ENCODE results near the gene IGFL2.
"Not testable (repeated sequence)": the region's sequence is repeated elsewhere in the genome, so short reads cannot be mapped to it uniquely, and the experiment has no call there.

The IGFL2 gene

DNA sequence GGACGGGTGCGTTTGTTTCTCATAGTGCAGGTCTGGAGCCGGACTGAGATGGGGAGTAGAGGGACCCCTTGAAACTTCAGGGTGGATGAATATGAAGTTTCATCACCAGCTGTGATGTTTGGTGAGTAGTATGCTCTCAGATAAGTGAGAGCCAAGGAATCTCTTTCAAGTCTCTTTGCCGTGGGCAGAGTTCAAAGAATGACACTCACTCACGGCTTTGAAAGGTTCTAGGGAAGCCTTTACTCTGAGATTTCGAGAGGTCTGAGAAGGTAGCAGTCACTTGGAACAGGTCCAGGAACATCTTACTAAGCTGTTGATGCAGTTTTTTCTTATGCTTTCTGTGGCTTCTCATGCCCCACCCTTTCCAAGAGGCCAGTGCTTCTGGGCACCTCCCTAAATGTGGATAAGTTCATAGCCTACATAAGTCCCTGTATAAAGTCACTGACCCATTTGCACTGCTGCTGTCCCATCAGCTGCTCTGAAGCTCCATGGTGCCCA is at the start of gene IGFL2:
Gene IGFL2 (plus strand): TSS at position 448 of the 498 bp plus-strand sequence. CDS start 41 bp downstream, at position 489.
- no peak for DNase-seq (ENCODE audit: low read depth in 2 of 2)

- DNase-seq (ENCODE audit: low read depth in 2 of 2): no peak
Observed at GRCh38 chr19:46100344-46100743, 47.7 kb upstream of the IGFL2 start.

- DNase-seq (ENCODE audit: low read depth in 2 of 2): no peak
Observed at GRCh38 chr19:46101293-46101692, 46.7 kb upstream of the IGFL2 start.

- not testable (repeated sequence) for DNase-seq (ENCODE audit: low read depth in 2 of 2)
Observed at GRCh38 chr19:46102333-46102732, 45.7 kb upstream of the IGFL2 start.

GRCh38 chr19:46107371-46107770 is 40.7 kb upstream of the IGFL2 start:
- DNase-seq (ENCODE audit: low read depth in 2 of 2): no peak

GRCh38 chr19:46109876-46110275 is 38.2 kb upstream of the IGFL2 start:
- no peak for DNase-seq (ENCODE audit: low read depth in 2 of 2)

DNA sequence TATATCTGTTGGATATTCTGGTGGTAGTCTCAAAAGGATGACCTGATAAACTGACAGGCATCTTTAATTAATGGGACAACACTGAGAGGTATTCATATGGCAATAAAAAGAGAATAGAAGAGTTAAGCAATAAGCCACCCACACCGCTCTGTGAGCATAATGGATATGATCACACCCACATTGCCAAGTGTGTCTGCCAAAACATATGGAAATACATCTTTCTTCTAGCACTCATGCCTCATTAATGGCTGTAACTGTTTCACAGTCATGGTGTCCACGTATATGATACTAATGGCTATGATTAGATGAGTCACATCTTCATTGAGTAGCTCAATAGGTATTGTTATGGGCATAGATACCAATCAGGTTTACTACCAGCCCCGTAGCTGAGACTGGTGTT is 36.7 kb upstream of the IGFL2 start:
- no peak for DNase-seq (ENCODE audit: low read depth in 2 of 2)

GRCh38 chr19:46112527-46112926 is 35.5 kb upstream of the IGFL2 start:
- DNase-seq (ENCODE audit: low read depth in 2 of 2): no peak

DNA sequence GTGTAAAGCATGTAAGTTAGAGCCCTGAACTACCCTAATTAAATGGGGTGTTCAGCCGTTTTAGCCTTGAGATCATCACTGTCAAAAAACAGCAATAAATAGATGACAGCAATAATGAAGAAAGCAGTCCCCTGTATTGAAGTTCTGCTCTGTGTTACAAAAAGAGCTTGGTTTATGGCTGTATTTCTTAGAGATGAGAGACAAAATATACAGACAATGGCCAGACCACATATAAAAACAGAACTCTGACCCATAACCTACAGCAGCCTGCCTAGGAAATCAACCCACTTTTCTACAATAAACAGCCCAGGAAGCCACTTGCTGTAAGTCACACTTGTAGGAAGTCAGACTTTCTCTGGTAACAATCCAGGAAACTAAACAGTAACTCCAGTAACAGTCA is 34.3 kb upstream of the IGFL2 start:
- no peak for DNase-seq (ENCODE audit: low read depth in 2 of 2)

DNA sequence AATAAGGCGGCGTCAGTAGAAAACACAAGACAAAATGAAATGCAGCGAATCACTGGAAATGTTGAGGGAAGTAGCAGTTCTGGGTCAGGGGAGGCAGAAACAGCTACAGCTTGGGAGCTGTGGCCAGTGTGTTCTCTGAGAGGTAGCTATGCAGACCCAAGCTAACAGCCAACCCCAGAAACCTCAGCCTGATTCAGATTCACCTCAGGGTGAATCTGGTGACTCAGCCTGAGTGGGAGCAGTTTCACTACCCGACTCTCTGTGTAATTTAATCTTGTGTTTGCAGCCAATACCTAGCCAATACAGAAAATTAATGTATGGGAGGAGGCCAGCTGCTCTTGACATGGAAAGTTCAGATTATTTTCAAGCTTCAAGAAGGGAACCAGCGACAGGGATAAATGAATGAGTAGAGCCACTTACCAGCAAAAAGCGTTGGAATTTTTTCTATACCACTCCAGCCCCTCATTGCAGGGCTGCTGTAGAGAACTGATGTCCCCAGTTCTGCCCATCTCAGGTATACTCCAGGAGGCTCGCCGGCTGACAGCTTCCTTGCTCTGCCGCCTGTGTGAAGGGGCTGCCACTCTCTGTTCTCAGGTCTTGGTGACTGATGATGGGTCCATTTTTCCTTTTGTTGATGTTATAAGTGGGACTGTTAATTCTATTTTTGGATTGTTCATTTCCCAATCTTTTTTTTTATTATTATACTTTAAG is 32.5 kb upstream of the IGFL2 start:
- DNase-seq (ENCODE audit: low read depth in 2 of 2): peak; percentile 33 to 46

- DNase-seq (ENCODE audit: low read depth in 2 of 2): no peak
Observed at GRCh38 chr19:46116121-46116520, 31.9 kb upstream of the IGFL2 start.

DNA sequence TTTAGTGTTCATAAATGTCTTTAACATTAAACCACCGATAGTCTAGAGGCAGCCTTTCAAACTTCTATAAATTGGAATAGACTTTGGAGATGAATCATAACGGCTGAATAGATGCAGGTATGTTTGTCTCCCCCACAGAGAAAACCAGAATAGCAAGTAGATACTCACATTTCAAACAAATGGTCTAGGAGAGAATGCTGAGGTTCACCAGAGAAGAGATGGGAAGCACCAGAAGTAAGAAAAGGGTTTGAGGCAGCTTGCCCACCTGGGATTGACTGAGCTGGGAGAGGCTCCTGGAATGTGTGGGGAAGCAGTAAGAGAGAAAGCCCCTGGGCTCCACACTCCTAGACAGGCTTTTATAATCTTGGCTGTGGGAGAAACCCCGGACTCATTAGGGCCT is 29.9 kb upstream of the IGFL2 start:
- no peak for DNase-seq (ENCODE audit: low read depth in 2 of 2)

DNA sequence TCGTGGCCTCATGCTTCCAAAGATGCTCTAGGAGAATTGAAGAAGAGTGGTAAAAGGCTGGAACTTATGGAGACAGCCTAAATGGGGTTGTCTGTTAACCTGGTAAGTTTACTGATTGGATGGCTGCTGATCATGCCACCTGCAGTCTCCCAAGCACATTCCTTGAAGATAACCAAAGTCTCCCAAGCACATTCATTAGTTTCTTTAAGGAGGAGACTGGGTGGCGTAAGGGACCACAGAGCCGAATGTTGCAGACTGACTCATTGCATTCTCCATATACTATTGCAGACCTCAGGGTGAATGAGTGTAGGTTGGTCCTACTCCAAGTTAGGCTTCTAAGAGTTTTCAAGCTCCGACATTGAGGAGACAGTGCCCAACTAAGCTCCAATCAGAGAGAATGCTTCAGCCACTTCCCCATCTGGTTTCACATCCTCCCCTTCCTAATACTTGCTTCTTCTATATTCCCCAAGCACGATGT is 23.4 kb upstream of the IGFL2 start, which contains the start of gene IGFL3:
Gene IGFL3 (minus strand): TSS at position 51 of the 478 bp plus-strand sequence. CDS start 39 bp downstream, at position 12.
- DNase-seq (ENCODE audit: low read depth in 2 of 2): no peak

- DNase-seq (ENCODE audit: low read depth in 2 of 2): no peak
Observed at GRCh38 chr19:46125447-46125846, 22.6 kb upstream of the IGFL2 start.

GRCh38 chr19:46126086-46126580 is 21.9 kb upstream of the IGFL2 start:
- no peak for DNase-seq (ENCODE audit: low read depth in 2 of 2)

GRCh38 chr19:46131485-46132143 is 16.4 kb upstream of the IGFL2 start:
- DNase-seq (ENCODE audit: low read depth in 2 of 2): no peak

- DNase-seq (ENCODE audit: low read depth in 2 of 2): no peak
Observed at GRCh38 chr19:46132508-46133100, 15.4 kb upstream of the IGFL2 start.

GRCh38 chr19:46133101-46133627 is 14.9 kb upstream of the IGFL2 start:
- no peak for DNase-seq (ENCODE audit: low read depth in 2 of 2)

GRCh38 chr19:46133777-46134241 is 14.2 kb upstream of the IGFL2 start:
- DNase-seq (ENCODE audit: low read depth in 2 of 2): no peak

GRCh38 chr19:46134527-46134926 is 13.5 kb upstream of the IGFL2 start:
- DNase-seq (ENCODE audit: low read depth in 2 of 2): no peak

DNA sequence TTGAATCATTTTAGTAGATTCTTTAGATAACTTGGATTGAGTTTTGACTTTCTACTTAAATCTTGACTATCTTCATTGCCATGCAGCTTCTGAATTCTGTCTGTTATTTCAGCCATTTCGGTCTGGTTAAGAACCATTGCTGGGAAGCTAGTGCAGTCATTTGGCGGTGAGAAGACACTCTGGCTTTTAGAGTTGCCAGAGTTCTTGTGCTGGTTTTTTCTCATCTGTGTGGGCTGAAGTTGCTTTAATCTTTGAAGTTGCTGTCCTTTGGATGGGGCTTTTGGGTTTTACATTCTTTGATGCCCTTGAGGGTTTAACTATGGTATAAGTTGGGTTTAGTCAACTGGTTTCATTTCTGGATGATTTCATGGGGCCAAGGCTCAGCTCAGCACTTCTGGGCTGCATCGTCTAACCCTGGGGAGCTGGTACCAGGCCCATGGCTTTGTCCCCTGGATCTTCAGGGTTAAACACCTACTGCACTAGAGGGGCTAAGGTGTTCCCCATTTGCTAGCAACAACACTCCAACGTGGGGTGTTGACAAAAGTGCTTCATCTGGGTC is 10.0 kb upstream of the IGFL2 start:
- no peak for DNase-seq (ENCODE audit: low read depth in 2 of 2)

- DNase-seq (ENCODE audit: low read depth in 2 of 2): no peak
Observed at GRCh38 chr19:46141421-46141820, 6.6 kb upstream of the IGFL2 start.

Measured in stimulated activated CD8-positive, alpha-beta memory T cell treated with anti-CD3 and anti-CD28 coated beads, Interleukin-2, amount 100 ng/mL, for 48 hours (primary cell).